HG03025 (cell line): ENCODE results near the gene SLC38A11.

Source experiments
- ATAC-seq: cut with Tn5 transposase; IDR thresholded peaks from one replicate; pipeline ENCODE4 v1.9.1; 2021; ENCODE audit warnings: mild to moderate bottlenecking, moderate library complexity; ENCODE audit not compliant: unreplicated experiment, low FRiP score

Gene SLC38A11

DNA sequence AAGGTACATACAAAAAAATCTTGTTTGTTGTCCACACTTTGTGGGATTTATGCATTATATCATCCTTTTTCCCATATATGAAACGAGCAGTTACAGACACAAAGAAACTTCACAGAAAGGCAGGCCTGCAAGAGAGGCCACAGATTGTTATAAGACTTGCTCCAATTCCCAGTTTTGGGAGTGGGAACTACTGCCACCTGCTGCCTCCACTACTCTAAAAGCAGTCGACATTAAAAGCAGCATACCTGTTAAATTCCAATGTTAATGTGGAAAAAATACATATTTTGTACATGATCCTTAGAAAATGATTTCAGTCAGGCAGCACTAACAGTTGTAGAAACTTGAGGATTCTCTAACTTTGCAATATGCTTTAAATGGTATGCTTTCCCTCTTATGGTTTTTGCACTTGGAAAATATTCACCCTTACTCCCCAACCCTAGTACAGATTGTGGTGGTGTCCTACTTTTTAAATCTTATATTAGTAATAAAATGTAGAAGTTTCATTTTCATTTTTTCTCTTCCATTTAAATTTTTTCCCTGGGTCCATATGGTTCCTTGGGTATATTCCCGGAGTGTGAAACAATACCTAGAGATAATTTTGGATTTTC is 37.9 kb downstream of the SLC38A11 start:
- ATAC-seq, result no peak

DNA sequence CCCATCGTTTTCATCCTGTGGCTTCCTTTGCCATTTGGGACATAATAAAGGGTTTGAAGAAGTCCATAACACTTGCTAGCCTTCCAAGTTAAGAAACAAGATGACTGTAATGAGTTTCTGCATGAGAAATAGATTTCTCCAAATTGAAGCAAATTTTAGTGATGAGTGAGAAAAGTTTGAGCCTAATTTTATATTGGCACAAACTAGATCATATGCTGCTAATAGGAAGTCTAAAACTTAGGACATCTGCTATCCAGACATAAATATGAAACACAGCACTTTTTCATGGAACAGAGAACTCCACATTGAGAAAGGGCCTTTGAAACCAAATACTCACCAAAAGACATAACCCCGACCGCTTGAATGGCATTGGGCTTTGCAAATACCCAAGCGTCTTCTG is 39.8 kb downstream of the SLC38A11 start:
- ATAC-seq, result no peak

GRCh38 chr2:164913640-164914350 is 41.5 kb downstream of the SLC38A11 start:
- ATAC-seq, result no peak

- no peak for ATAC-seq
Measured at GRCh38 chr2:164913011-164913410, 42.3 kb downstream of the SLC38A11 start.

DNA sequence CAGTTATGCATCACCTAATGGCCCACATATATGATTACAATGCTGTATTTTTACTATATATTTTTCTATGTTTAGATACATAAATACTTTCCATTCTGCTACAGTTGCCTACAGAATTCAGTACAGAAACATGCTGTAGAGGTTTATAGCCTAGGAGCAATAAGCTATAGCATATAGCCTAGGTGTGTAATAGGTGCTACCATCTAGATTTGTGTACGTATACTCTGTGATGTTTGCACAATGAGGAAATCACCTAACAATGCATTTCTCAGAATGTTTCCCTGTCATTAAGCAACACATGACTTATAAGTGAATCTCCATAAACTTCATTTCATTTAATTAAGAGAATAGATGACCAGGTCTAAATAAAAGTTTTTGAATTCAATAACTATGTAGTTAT is 43.5 kb downstream of the SLC38A11 start:
- no peak for ATAC-seq

DNA sequence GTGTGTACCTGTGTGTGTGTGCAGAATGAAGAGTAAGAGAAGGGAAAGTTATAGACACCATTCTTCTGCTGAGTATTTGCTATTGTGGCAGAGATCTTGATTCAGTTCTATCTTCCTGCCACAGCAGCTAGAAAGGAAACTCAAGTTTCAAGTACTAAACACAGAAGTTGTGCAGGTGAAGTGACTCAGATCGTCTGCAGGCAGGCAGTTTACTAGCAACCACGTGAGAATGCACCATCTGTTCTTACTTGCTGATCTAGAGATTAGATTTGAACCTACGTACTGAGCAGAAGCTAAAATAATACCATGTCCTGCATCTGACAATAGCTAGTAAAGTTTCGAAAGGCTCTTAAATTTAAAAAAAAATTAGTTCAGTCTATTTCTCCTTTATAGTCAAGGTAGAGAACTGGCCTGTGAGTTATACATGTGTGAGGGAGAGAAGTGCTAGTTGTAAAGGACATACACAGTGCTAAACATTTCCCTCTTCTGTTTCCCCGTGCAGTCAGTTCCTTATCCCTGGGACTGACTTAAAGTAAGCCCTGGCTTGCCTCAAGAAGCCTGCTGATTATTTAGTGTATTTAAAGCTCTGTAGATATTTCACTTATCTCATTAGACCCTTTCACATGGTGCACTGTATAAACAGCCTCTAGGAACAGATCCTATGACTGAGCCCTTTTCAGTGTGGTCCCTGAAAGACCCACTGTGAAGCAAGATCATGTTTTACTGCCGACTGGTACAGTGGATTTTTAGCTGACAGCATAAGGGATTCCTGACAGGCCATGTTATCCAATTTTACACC is 45.0 kb downstream of the SLC38A11 start:
- peak; percentile 96 for ATAC-seq

DNA sequence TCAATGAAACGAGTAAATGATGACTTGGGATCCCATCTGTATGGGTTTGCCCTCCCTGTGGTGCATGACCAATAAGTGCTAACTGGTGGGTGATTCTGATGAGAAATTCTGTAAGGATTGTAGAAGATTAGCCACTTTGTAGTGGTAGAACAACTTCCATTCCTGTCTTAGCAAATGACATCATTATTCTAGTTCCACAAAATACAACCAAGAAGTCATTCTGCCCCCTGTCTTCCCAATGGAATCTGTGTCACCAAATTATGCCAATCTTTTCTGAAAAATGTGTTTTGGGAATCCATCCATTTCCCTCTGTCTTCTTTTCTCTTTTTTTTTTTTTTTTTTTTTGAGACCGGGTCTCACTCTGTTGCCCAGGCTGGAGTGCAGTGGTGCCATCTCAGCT is 48.4 kb downstream of the SLC38A11 start:
- no peak for ATAC-seq

GRCh38 chr2:164905307-164905706 is 50.0 kb downstream of the SLC38A11 start:
- no peak for ATAC-seq

GRCh38 chr2:164903951-164904350 is 51.4 kb downstream of the SLC38A11 start:
- ATAC-seq, result no peak

DNA sequence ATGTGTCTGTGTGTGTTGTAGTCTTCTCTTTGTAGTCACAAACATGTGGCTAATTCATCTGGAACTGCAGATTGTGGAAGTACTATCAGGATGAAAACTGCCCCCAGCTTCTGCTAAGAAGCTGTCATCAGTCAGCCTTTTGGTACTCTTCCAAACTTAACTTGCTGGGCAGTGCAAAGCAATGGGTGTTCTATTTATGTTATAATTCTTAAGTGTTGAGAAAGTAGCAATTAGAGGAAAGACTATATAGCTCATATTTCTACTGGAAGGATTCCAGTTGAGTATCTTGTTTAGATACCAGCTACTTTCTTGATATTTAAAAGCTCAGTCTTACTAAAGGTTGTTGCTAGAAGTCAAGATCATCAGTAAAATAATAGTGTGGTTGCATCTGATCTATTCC is 52.1 kb downstream of the SLC38A11 start:
- ATAC-seq, result no peak

DNA sequence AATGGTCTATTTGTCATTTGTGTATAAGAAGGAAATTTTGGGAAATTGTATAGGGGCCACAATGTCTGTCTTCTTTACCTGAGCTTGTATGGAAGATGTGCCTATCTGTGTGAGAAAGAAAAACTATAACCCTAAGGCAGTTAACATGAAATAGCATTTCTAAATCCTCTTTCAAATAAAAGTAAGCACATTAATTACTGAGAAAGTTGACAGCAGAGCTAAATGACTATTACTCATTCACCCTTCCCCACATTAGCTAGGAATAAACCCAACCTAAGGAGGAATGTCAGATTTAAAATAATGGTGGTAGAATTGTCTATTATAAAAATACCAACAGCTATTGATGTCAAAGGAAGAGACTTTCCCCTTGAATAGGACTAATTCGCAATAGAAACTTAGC is 56.2 kb downstream of the SLC38A11 start:
- ATAC-seq, result no peak

DNA sequence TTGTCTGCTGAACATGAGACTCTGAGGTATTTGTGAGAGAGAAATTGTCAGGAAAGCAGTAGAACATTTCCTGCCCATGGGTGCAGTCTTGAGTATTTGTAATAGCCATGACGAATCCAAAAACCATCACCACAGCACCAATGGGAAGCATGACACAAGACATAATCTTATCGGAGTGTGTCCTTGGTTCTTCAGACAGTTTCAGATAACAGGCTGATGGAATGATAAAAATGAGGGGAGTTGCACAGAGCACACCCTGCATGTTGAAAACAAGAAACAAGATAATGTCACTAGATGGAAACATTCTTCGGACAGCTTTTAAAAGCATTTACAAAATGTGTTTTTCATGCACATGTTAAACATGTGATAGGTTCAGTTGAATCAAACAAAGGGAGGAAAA is 56.9 kb downstream of the SLC38A11 start:
- no peak for ATAC-seq

DNA sequence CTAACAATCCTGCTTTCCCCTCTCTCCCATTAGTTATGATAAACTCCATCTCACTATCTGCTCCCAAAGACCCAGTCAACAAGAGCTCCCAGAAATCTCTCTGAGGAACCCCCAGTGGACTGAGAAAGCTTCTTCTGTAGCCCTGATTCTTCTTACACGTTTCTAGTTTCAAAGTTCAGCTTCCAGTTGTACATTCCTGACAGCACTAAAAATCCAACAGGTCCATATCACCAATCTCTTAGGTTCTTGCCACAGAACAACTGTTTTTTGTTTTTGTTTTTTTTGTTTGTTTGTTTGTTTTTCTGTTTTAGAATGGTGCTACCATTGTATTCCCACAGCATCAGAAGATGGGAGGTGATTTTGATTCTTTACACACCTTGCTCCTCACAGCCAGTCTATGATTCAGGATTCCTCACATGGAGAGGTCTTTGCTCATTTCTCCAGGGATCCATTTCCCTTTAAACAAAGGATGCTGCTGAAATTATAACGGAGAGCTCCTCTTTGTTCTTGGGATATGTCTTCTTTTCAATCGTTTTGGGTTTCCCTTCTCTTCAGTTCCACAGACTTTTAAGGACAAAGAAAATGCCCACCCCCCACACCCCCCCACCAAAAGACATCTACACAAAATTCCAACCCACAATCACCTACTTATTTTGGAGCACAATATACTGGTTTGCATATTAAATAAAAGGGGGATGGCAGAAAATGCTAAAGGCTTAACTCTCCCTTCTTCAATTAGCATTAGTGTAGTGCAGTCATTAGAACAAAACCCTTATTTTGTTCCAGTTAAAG is 57.7 kb downstream of the SLC38A11 start:
- no peak for ATAC-seq

- peak; percentile 87 for ATAC-seq
Measured at GRCh38 chr2:164896634-164897355, 58.5 kb downstream of the SLC38A11 start.

DNA sequence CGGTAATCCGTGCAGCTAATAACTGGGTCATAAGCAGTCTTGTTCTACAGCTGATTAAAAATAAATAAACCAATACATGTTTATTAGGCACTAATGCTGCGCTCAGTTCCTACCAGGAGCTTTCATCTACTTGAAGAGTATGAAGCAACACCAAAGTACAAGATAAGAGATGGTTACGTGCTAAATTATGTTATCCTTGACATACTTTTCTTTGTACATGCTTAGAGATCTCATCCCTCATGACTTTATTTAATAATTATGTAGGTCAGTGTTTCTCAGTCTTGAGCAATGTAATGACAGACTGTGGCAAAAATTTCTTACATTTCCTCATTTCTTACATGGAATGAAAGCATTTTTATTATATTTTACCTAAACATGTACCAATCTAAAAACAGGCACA is 59.1 kb downstream of the SLC38A11 start:
- ATAC-seq, result no peak

- no peak for ATAC-seq
Measured at GRCh38 chr2:164891460-164891859, 63.9 kb downstream of the SLC38A11 start.

DNA sequence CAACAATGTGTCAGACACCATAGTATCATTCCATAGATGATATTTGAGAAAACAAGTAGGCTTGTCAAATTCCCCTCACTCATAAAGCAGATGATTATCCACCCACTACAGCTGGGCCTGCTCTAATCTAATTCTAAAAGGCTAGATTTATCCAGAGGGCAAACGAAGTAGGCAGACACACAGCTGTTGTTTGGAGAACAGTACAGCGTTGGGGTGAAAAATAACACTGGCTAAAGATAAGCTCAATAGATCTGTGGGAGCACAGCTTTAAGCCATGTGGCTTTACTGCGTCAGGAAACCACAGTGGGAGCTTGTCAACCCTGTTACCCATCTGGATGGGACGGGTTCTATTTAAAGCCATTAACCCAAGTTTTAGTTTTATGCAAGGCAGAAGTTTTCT is 64.8 kb downstream of the SLC38A11 start:
- no peak for ATAC-seq

- no peak for ATAC-seq
Measured at GRCh38 chr2:164888592-164888991, 66.7 kb downstream of the SLC38A11 start.

DNA sequence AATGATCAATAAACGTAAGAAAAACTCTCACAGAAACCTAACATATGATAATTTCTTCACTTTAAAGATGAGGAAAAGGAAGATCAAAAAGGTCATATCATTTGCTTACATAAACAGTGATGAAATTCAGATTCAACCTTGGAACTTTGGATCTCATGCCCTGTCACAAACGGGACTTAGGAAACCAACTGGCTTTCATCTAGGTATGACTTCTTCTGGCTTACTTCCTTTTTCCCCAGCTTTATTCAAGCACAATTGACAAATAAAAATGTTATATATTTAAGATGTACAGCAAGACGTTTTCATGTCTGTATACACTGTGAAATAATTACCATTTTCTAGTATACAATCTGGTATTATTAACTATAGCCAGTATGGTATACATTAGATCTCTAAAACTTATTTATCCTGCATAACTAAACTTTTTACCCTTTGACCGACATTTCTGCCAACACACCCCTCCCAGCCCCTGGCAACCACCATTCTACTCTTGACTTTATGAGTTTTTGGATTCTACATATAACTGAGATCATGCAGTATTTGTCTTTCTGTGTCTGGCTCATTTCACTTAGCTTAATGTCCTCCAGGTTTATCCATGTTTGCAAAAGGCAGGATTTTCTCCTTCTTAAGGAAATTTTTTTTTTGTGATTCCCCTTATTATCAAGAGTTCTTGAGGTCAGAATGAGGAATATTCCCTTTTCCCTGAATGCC is 67.7 kb downstream of the SLC38A11 start:
- ATAC-seq, result no peak

DNA sequence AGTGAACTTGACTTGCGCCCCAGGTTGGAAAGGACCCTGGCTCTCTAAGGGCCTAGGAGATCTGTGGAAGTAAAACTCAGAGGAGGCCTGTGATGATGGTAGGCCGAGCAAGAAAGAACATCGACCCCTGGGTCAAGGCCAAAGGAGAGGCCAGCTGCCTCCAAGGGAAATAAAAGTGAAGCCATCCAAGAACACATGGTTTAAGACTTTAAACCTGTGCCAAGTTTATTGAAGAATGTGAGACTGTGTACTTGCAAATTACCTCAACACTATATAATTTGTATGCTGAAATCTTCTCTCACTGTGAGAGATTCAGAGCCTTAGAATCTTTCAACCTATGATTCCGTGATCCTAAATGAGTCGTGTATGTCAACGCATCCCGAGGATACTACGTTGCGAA is 73.0 kb downstream of the SLC38A11 start:
- no peak for ATAC-seq
